ENCODE results near the gene OVCA2. TPM values are rescaled to one million over a fixed set of nuclear protein-coding genes. Genes with fewer than 3 reads are reported as not detected.
A peak's percentile ranks its signal among the peaks of the same experiment; 100 is the strongest.

Gene OVCA2
- total and polyA plus RNA-seq, 12 donors: 15.3 to 47.5 (median 17.7) TPM

GRCh38 chr17:2003525-2003924 lies 38.3 kb upstream of the OVCA2 start:
- peaks cover 0 to 7% (median 0%) of the 10 kb centered on the region in 7 donors for H3K27me3 ChIP-seq
- intact Hi-C loops (cut with DNase I): loop anchor here in 2 of 10 donors (2.0 to 10.0 kb wide), 2 partner anchors 65 to 69 kb away; no protein-coding TSS in a partner anchor
- DNase-seq: no peak
- no peak overlapping the region for H3K4me3 ChIP-seq
- WGBS, 2 donors: 93% methylated on average over 13 of the region's 13 CpGs
- no peaks in the 10 kb centered on the region for H3K9me3 ChIP-seq
- H3K27ac ChIP-seq: no peak overlapping the region
- ATAC-seq: no peak
- H3K4me1 ChIP-seq: peaks cover 10 to 28% (median 19%) of the 10 kb centered on the region in 9 donors
- no peaks in the 10 kb centered on the region for H3K36me3 ChIP-seq
- TF ChIP-seq CTCF (IDR thresholded peaks at IDR 0.05): no peak

- H3K27ac ChIP-seq: no peak overlapping the region
- no peak for DNase-seq
- ATAC-seq: peak in 3 of 8 donors; percentile 4 to 27 (median 12)
These were observed 37.3 kb upstream of the OVCA2 start for GRCh38 chr17:2004435-2004952.

GRCh38 chr17:2008332-2009126 lies 33.3 kb upstream of the OVCA2 start:
- no peak overlapping the region for H3K27ac ChIP-seq
- H3K4me1 ChIP-seq: peaks cover 0 to 17% (median 7%) of the 10 kb centered on the region in 9 donors
- 90 to 94% methylated on average over 15 of the region's 15 CpGs for WGBS, 2 donors
- no peaks in the 10 kb centered on the region for H3K36me3 ChIP-seq
- no peaks in the 10 kb centered on the region for H3K9me3 ChIP-seq
- ATAC-seq (no peak), DNase-seq (no peak)
- TF ChIP-seq CTCF (IDR thresholded peaks at IDR 0.05): no peak
- no peaks in the 10 kb centered on the region for H3K27me3 ChIP-seq
- intact Hi-C loops (cut with DNase I): loop anchor here in 1 of 10 donors (10.0 kb wide), 1 partner anchor 74 kb away; no protein-coding TSS in a partner anchor
- no peak overlapping the region for H3K4me3 ChIP-seq

More at GRCh38 chr17:2004435-2004952, 37.3 kb upstream of the OVCA2 start:
- peaks cover 0 to 3% (median 0%) of the 10 kb centered on the region in 7 donors for H3K27me3 ChIP-seq
- intact Hi-C loops (cut with DNase I): loop anchor here in 1 of 10 donors (10.0 kb wide), 1 partner anchor 70 kb away; no protein-coding TSS in a partner anchor
- H3K4me1 ChIP-seq: peaks cover 9 to 18% (median 12%) of the 10 kb centered on the region in 9 donors
- TF ChIP-seq CTCF (IDR thresholded peaks at IDR 0.05): no peak
- H3K4me3 ChIP-seq: no peak overlapping the region
- 69 to 70% methylated on average over 12 of the region's 12 CpGs for WGBS, 2 donors
- no peaks in the 10 kb centered on the region for H3K9me3 ChIP-seq
- H3K36me3 ChIP-seq: no peaks in the 10 kb centered on the region

- H3K27ac ChIP-seq: no peak overlapping the region
- no peak for TF ChIP-seq CTCF (IDR thresholded peaks at IDR 0.05)
These were observed 32.1 kb upstream of the OVCA2 start for GRCh38 chr17:2009737-2010136.

More at GRCh38 chr17:2009737-2010136, 32.1 kb upstream of the OVCA2 start:
- ATAC-seq (no peak), DNase-seq (no peak)
- intact Hi-C loops (cut with DNase I): loop anchor here in 1 of 10 donors (10.0 kb wide), 1 partner anchor 75 kb away; no protein-coding TSS in a partner anchor
- peaks cover 0 to 22% (median 12%) of the 10 kb centered on the region in 9 donors for H3K4me1 ChIP-seq
- no peaks in the 10 kb centered on the region for H3K27me3 ChIP-seq
- no peak overlapping the region for H3K4me3 ChIP-seq
- WGBS, 2 donors: 91 to 96% methylated on average over 10 of the region's 10 CpGs
- no peaks in the 10 kb centered on the region for H3K36me3 ChIP-seq
- no peaks in the 10 kb centered on the region for H3K9me3 ChIP-seq
